HG03039 (cell line): ENCODE results near the gene SAMD5.

Experiments
- ATAC-seq: cut with Tn5 transposase; IDR thresholded peaks from one replicate; pipeline ENCODE4 v1.9.1; 2021; ENCODE audit warnings: mild to moderate bottlenecking, moderate library complexity; ENCODE audit not compliant: unreplicated experiment

Gene SAMD5

GRCh38 chr6:147564556-147564955 is 56.1 kb downstream of the SAMD5 start:
- no peak for ATAC-seq

- no peak for ATAC-seq
These were observed 57.9 kb downstream of the SAMD5 start for GRCh38 chr6:147566244-147566898.

- ATAC-seq, result no peak
These were observed 58.8 kb downstream of the SAMD5 start for GRCh38 chr6:147567141-147567805.

GRCh38 chr6:147569788-147570187 is 61.3 kb downstream of the SAMD5 start:
- ATAC-seq, result no peak

- ATAC-seq, result no peak
These were observed 62.2 kb downstream of the SAMD5 start for GRCh38 chr6:147570681-147571080.

GRCh38 chr6:147577488-147577887 is 69.0 kb downstream of the SAMD5 start:
- ATAC-seq, result no peak

- ATAC-seq, result no peak
These were observed 69.7 kb downstream of the SAMD5 start for GRCh38 chr6:147578159-147578558.

- ATAC-seq, result no peak
These were observed 70.4 kb downstream of the SAMD5 start for GRCh38 chr6:147578883-147579282.

GRCh38 chr6:147579667-147580066 is 71.2 kb downstream of the SAMD5 start:
- no peak for ATAC-seq

- no peak for ATAC-seq
These were observed 74.5 kb downstream of the SAMD5 start for GRCh38 chr6:147582991-147583390.

- no peak for ATAC-seq
These were observed 76.8 kb downstream of the SAMD5 start for GRCh38 chr6:147585256-147585655.

- no peak for ATAC-seq
These were observed 77.6 kb downstream of the SAMD5 start for GRCh38 chr6:147586044-147586443.

GRCh38 chr6:147587907-147588306 is 79.4 kb downstream of the SAMD5 start:
- ATAC-seq, result no peak

GRCh38 chr6:147588469-147588868 is 80.0 kb downstream of the SAMD5 start:
- ATAC-seq, result no peak

- ATAC-seq, result no peak
These were observed 81.3 kb downstream of the SAMD5 start for GRCh38 chr6:147589739-147590250.

- ATAC-seq, result no peak
These were observed 87.5 kb downstream of the SAMD5 start for GRCh38 chr6:147595961-147596360.

GRCh38 chr6:147603392-147604081 is 95.0 kb downstream of the SAMD5 start:
- ATAC-seq, result no peak

GRCh38 chr6:147604373-147604772 is 95.9 kb downstream of the SAMD5 start:
- ATAC-seq, result no peak

GRCh38 chr6:147611992-147612391 is 103.5 kb downstream of the SAMD5 start:
- no peak for ATAC-seq

GRCh38 chr6:147614501-147614900 is 106.0 kb downstream of the SAMD5 start:
- no peak for ATAC-seq

GRCh38 chr6:147615659-147616456 is 107.4 kb downstream of the SAMD5 start:
- ATAC-seq, result no peak
